Pancreas (tissue), 10 donors: ENCODE measurements around the gene WNT6. TPM values are rescaled to one million over a fixed set of nuclear protein-coding genes. Genes with fewer than 3 reads are reported as not detected.

ENCODE experiments used
- ATAC-seq, 4 donors: fragments of 200-7000 bp; cut with Tn5 transposase; one replicate each; pipeline versions ENCODE4 v1.8.0 to v1.9.1; 2020; ENCODE audit warnings: mild to moderate bottlenecking in 4 of 4, moderate library complexity in 4 of 4
- DNase-seq, 6 donors: peaks; one replicate each; pipeline ENCODE4 v3.0.0-alpha.2; 2020
- FAIRE-seq: peaks from 2 replicates; lab custom pipeline; 2012; peaks lifted over from hg19 to GRCh38; lab: Jason Lieb, UNC
- H3K27ac ChIP-seq, 4 donors: fragments of 200-600 bp; sonication (generic); 1 replicate in 3 of 4; 2 replicates in 1 of 4; pipeline versions ENCODE4 v1.5.0 to v1.8.0; 2020
- H3K27me3 ChIP-seq, 4 donors: fragments of 200-600 bp; one replicate each; pipeline ENCODE4 v1.8.0; 2021
- H3K36me3 ChIP-seq, 3 donors: fragments of 200-600 bp; sonication (generic) in 1 of 3; one replicate each; pipeline versions ENCODE4 v1.5.0 to v1.8.0; 2020 to 2021
- H3K4me1 ChIP-seq, 3 donors: fragments of 200-600 bp; one replicate each; pipeline ENCODE4 v1.8.0; 2021
- H3K4me3 ChIP-seq, 4 donors: fragments of 200-600 bp; sonication (generic) in 2 of 4; one replicate each; pipeline versions ENCODE4 v1.5.0 to v1.8.0; 2020 to 2021
- H3K9me3 ChIP-seq, 4 donors: fragments of 200-600 bp; one replicate each; pipeline ENCODE4 v1.8.0; 2021
- WGBS, 2 donors: extraction: QIAGEN DNeasy Blood & Tissue Kit; methylation state at CpG; one replicate each; pipeline ENCODE4 v1.1.7; 2013; 5-methylcytosine and 5-hydroxymethylcytosine counted together
- intact Hi-C, 3 donors: fragments of 100-400 bp; cut with DNase I; formaldehyde crosslinking; loops; one replicate each; pipeline versions ENCODE4 v1.11.1 to v1.14.2; 2022
- polyA plus RNA-seq, 2 donors: library from polyadenylated mRNA; stranded (reverse); fragments of 200-250 nt; gene quantifications; one replicate each; pipeline ENCODE4 v1.2.3, GENCODE V29; 2013
- total RNA-seq, 6 donors: library from RNA; stranded (reverse); fragmentation: NEBNext Ultra II Directional in 4 of 6; extraction: Animal tissue kit (Norgen Biotek cat#: 25700) in 4 of 6; gene quantifications; one replicate each; pipeline versions ENCODE4 v1.2.1 to v1.2.4, GENCODE V29; 2021 to 2023
- TF ChIP-seq, protein P1 (sequence below), 4 donors: fragments of 200-600 bp; sonication (generic) in 3 of 4; IDR thresholded peaks; one replicate each; pipeline versions ENCODE4 v1.5.0 to v1.8.0; 2021; ENCODE audit warnings: antibody characterized with exemption in 4 of 4
- donor health status: healthy with polysubstance abuse.
- donor health status: DM: no; HTN: no; CAD: no; lungs with moderate emphysema.
- donor health status: DM: no; HTN: no; CAD: no.
- donor health status: control.
- donor health status: control.
- donor health status: Bipolar disorder and iron deficiency.
- donor health status: DM: yes; HTN: yes; CAD: no.
- donor health status: DM: no; HTN: no; CAD: no.
- donor health status: DM: no; HTN: no; CAD: no.
- donor health status: DM: yes; HTN: yes; CAD: no.

Gene WNT6
- total and polyA plus RNA-seq, 8 donors: 0.09 to 1.2 (median 0.32) TPM; not detected in 1

DNA sequence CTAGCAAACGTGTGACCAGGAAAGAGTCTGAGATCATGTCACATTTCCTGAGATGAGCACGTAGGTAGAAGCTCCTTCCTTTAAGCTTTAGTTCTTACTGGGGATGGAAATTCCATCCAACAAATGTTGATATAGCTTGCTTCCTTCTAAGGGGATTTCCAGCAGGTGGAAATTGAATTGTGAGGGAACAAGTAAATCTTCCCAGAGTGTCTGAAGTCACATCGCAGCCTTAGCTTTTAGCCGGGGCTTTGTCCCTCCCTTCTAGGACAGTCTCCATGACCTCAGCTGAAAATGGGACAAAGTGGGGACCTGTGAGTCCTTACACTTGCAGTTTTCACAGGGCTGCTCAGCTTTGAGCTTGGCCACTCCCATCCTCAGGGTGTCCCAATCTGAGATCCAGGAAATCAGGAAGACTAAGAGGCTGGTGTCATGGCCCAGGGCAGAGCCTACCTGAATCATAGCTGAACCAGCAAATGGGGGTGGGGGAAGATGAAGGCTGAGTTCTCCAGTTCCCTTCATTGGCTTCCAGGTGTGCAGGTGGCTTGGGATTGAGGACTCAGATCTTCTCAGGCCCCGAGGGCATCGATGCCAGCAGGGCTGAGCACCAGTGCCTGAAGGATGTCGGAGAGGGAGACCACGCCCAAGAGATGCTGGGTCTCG, 36.3 kb upstream of the WNT6 start:
- H3K4me3 ChIP-seq: no peak overlapping the region
- ATAC-seq: no peak
- TF ChIP-seq, protein P1, sequence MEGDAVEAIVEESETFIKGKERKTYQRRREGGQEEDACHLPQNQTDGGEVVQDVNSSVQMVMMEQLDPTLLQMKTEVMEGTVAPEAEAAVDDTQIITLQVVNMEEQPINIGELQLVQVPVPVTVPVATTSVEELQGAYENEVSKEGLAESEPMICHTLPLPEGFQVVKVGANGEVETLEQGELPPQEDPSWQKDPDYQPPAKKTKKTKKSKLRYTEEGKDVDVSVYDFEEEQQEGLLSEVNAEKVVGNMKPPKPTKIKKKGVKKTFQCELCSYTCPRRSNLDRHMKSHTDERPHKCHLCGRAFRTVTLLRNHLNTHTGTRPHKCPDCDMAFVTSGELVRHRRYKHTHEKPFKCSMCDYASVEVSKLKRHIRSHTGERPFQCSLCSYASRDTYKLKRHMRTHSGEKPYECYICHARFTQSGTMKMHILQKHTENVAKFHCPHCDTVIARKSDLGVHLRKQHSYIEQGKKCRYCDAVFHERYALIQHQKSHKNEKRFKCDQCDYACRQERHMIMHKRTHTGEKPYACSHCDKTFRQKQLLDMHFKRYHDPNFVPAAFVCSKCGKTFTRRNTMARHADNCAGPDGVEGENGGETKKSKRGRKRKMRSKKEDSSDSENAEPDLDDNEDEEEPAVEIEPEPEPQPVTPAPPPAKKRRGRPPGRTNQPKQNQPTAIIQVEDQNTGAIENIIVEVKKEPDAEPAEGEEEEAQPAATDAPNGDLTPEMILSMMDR (IDR thresholded peaks at IDR 0.05): no peak
- DNase-seq: no peak
- no peaks in the 10 kb centered on the region for H3K9me3 ChIP-seq
- intact Hi-C loops: no loop called here
- 75 to 87% methylated on average over 9 of the region's 9 CpGs for WGBS, 2 donors
- H3K4me1 ChIP-seq: no peaks in the 10 kb centered on the region
- no peaks in the 10 kb centered on the region for H3K27me3 ChIP-seq
- H3K36me3 ChIP-seq: no peaks in the 10 kb centered on the region
- no peak for FAIRE-seq
- H3K27ac ChIP-seq: no peak overlapping the region

DNA sequence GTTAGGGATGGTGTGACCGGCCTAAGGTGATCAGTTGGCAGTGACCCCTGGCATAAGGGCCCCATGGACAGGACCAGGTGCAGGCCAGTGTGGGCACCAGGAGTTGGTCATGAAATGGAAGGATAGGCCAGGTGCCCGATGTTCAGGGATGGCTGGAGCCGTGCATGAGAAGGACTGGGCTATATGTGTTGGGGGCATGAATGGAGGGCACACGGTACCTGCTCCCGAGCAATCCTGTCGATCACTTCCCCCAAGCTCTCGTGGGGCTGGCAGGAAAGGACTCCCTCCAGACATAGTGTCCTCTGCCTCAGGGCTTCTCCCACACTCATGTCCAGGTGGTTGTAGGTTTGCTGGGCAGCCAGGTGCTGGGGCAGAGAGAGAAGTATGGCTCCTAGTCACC, 35.6 kb upstream of the WNT6 start:
- no peaks in the 10 kb centered on the region for H3K4me1 ChIP-seq
- H3K27ac ChIP-seq: no peak overlapping the region
- H3K27me3 ChIP-seq: no peaks in the 10 kb centered on the region
- whole genome bisulfite sequencing, 2 donors: 82 to 90% methylated on average over 7 of the region's 7 CpGs
- ATAC-seq: no peak
- no peak for DNase-seq
- H3K4me3 ChIP-seq: no peak overlapping the region
- H3K36me3 ChIP-seq: no peaks in the 10 kb centered on the region
- TF ChIP-seq, protein P1 (IDR thresholded peaks at IDR 0.05): no peak
- intact Hi-C loops: no loop called here
- no peak for FAIRE-seq
- H3K9me3 ChIP-seq: no peaks in the 10 kb centered on the region

DNA sequence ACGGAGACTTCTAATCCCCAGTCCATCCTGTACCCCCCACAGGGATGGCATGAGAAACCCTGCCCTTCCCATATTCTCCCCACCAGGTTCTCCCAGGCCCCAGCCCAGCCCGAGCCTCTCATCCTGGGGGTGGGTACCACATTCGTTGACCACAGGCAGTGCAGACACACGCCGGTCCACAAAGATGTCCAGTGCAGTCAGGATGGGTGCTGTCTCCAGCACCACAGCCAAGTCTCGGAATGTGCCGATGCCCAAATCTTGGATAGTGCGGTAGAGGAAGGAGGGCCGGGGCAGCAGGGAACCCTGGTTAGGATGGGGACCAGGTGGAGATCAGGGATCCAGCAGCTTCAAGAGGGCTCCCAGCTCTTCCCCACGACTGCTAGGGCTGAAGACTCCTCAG, 32.8 kb upstream of the WNT6 start:
- Histone ChIP-seq H3K4me1 (no peaks in the 10 kb centered on the region), H3K9me3 (no peaks in the 10 kb centered on the region), H3K36me3 (no peaks in the 10 kb centered on the region), H3K27ac (no peak overlapping the region), H3K4me3 (no peak overlapping the region), H3K27me3 (no peaks in the 10 kb centered on the region)
- DNase-seq (no peak), FAIRE-seq (no peak), ATAC-seq (no peak)
- TF ChIP-seq, protein P1 (IDR thresholded peaks at IDR 0.05): no peak
- intact Hi-C loops: no loop called here
- 72 to 81% methylated on average over 10 of the region's 10 CpGs for WGBS, 2 donors

DNA sequence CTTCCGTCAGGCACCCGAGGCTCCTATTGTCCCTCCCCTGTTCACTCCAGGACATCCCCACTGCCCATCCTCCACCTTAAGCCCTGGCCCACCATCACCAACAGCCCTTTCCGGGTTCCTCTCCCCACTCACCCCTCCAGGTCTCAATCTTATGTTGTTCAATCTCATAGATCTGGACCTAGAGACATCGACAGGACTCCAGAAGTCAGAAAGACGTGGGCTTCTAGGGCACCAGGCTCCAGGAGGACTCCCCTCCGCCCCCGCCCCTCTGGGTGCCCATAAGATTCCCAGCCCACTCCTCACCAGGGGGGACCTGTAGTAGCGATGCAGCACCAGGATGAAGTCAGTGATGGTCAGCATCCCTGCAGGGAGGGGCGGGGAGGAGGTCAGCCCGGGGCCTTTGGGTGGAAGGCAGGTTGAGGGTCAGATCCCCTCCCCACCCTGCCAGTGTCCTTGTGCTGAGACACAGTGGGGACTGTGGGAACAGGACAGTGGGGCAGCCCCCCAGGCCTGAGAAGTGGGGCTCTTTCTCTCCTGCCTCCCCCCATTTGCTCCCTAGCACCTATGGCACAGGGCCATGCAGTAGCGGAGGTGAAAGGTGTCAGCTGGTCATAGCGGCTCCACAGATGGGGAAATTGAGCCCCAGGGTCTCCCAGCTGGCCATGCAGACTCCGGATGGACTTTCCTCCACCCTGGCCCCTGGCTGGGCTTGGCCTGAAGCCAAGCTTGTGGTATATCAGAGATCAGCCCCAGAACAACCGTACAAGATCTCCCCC, 31.7 kb upstream of the WNT6 start:
- H3K9me3 ChIP-seq: no peaks in the 10 kb centered on the region
- 59% methylated on average over 14 of the region's 14 CpGs for WGBS, 2 donors
- FAIRE-seq (no peak), ATAC-seq (no peak), DNase-seq (no peak)
- no peak overlapping the region for H3K4me3 ChIP-seq
- intact Hi-C loops: no loop called here
- H3K27me3 ChIP-seq: no peaks in the 10 kb centered on the region
- H3K4me1 ChIP-seq: no peaks in the 10 kb centered on the region
- no peaks in the 10 kb centered on the region for H3K36me3 ChIP-seq
- no peak overlapping the region for H3K27ac ChIP-seq
- TF ChIP-seq, protein P1 (IDR thresholded peaks at IDR 0.05): no peak

DNA sequence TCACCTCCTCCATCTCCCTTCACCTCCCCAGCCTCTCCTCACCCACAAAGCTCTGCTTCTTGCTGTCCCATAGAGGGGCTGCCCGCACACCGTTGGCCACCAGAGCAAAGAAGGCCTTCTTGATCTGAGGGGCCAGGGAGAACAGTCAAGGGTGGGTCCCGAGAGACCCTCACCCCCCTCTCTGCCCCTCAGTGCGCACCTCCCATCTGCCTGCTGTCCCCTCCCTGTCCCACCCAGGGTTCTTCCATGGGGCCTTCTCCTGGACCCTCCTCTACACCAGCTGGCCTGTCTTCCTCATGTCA, 31.2 kb upstream of the WNT6 start:
- Histone ChIP-seq H3K9me3 (no peaks in the 10 kb centered on the region), H3K4me1 (no peaks in the 10 kb centered on the region), H3K27ac (no peak overlapping the region), H3K36me3 (no peaks in the 10 kb centered on the region), H3K27me3 (no peaks in the 10 kb centered on the region), H3K4me3 (no peak overlapping the region)
- TF ChIP-seq, protein P1 (IDR thresholded peaks at IDR 0.05): no peak
- ATAC-seq: no peak
- intact Hi-C loops: no loop called here
- no peak for FAIRE-seq
- DNase-seq: no peak
- 67 to 79% methylated on average over 4 of the region's 4 CpGs for WGBS, 2 donors
